CD4-positive, alpha-beta T cell treated with Interleukin-17A for 1 hour (primary cell): ENCODE measurements around the gene GPR89A.
A peak's percentile ranks its signal among the peaks of the same experiment; 100 is the strongest.
"Not testable (repeated sequence)": the region's sequence is repeated elsewhere in the genome, so short reads cannot be mapped to it uniquely, and the experiment has no call there.

Source experiments
- DNase-seq: peaks from one replicate; pipeline ENCODE4 v3.0.0-alpha.2; 2020

Gene GPR89A

DNA sequence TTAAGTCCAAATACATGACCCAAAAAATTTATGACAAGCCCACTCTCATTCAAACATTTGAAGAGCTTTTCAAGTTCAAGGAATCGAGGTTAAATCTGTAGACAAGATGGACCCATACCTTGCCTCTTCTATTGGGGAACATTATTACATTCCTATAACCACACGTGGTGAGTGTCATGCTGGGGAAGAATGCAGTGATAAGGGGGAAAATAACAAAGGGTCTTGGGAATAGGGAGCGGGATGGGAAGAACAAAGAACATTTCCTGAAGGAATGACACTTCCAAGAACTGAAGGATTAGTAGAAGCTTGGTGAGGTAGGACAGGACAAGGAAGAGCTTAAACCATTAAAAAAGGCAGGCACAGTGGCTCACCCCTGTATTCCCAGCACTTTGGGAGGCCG is 80.5 kb downstream of the GPR89A start:
- DNase-seq, result no peak

DNA sequence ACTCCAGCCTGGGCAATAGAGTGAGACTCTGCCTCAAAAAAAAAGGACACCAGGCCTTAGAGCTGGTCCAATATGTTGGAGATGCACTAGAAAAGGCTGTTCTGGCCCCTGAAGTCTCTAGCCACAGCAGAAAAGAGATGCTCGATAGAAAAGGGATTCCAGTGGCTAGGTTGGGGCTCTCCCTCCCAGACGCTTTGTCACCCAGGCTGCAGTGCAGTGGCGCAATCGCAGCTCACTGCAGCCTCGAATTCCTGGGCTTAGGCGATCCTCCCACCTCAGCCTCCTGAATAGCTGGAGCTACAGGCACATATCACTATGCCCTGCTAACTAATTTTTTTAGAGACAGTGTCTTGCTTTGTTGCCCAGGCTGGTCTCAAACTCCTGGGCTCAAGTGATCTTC is 81.1 kb downstream of the GPR89A start:
- DNase-seq, result no peak

DNA sequence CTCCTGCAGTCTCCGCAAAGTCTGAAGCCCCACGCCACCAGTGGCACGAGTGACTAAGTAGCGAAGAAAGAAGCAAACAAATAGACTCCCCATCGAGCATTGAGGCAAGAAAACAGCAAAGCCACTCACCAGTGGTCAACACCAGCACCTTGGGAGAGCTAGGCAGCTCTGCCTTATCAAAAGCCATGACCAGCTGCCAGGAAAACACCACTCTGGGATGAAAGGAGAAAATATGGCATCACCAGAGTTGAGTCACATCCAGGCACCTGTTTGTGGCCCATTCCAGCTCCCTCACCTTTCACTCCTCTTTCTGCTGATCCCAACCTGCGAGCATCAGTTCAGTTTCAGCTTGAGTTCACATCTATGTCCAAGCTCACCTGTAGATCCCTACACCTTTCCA is 82.1 kb downstream of the GPR89A start:
- DNase-seq, result no peak

DNA sequence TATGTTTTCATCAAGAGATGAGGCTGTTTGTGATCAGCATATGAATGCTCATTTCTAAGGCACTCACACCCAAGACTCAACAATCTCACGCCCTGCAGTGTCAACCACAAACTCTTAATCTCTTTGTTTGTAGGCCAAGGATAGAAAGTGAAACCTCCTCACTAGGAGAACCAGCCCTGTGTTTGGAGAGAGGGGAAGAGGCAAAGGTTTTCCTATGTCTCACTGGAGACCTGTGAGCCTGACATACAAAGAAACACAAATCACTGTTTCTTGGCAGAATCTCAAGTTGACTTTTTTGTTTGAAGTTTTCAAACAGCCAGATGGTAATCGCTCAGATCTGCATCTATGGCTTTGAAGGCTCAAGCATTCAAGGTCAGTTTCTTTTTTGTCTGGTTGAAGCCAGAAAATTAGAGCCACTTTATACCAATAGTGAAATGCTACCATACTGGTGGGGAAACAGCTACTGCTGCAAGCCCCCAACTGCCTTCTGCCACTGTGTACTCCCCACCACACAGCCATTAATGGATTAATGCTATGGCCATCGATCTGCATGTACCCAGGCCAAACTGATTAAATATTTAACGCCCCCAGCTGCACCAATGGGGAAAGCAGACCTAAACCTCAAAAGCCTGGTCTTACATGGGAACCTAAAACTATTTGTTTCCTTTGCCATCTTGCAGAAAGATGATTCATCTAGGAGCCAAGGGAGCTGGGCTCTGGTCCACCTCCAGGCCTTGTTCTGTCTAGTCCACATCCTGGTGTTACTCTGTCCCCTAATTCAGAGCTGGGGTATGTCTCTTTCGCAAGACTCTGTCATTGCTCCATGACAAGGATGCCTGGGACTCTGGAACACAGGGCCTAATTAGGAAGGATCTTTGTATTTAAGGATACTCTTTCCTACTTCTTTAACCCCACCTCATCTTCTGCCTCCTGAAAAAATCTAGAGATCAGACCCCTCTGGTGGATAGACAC is 83.1 kb downstream of the GPR89A start:
- DNase-seq, result peak; percentile 65

DNA sequence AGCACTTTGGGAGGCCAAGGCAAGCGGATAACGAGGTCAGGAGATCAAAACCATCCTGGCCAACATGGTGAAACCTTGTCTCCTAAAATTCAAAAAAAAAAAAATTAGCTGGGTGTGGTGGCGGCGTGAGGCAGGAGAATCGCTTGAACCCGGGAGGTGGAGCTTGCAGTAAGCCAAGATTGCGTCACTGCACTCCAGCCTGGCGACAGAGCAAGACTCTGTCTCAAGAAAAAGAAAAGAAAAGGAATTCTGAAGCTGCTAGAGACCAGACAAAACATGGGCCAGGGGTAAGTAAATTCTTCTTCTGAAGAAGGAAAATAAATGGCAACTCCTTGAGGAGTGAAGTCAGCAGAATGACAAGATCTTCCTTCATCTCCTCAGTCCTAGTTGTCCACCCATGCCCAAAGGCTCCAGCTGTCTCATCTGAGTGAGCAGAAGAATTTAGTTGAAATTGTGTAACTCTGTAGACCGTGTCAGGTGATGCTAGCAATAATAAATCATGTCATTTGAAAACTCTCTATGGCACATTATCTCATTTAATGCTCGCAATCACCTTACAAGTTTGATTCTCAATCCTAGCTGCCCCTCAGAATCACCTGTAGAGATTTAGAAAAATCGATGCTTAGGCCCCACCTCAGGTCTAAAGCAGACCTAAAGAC is 85.1 kb downstream of the GPR89A start:
- DNase-seq, result no peak

DNA sequence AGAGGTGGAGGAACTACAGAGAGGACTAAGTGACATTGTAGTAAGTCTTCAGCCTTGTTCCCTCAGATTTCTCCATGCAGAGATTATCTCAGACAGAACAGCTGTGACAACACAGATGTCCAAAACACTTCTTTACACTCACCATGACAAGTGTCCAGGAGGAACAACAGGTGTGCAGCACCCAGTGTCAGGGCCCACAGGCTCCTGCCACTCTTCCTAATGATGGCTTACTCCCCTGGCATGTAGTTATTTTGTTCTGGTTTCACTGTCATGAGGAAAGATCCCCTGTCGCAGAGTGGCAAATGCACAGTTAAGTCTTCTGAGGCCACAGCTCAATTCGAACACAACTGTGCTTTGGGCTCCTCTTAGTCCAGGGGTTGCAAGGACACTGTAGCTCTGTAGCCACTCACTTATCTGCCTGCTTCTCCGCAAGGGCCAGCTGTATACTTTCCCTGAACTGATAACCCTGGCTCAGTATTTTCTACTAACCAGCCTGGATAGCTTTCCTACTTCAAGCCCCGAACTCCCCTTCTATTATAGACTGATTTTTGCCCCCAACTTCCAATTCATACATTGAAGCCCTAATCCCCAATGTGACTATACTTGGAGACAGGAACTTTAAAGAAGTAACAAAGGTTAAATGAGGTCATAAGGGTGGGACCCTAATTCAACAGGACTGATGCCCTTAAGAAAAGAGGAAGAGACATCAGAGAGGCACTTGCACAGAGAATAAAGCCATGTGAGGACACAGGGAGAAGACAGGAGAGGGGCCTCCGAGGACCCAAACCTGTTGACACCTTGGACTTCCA is 88.2 kb downstream of the GPR89A start:
- no peak for DNase-seq

DNA sequence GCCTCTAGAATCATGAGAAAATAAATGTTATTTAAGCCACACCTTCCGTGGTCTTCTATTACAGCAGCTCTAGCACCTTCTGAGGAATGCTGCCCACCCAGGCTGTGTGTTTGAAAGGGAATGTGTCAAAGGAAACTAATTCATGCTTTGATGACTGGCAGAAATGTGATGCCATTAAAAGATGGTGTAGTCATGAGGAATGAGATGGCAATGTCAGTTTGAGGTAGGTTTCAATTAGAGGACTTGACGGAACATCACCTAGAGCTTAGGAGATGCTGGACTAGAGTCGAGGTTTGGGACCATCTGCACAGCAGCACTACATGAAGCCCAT is 88.8 kb downstream of the GPR89A start:
- DNase-seq, result no peak

DNA sequence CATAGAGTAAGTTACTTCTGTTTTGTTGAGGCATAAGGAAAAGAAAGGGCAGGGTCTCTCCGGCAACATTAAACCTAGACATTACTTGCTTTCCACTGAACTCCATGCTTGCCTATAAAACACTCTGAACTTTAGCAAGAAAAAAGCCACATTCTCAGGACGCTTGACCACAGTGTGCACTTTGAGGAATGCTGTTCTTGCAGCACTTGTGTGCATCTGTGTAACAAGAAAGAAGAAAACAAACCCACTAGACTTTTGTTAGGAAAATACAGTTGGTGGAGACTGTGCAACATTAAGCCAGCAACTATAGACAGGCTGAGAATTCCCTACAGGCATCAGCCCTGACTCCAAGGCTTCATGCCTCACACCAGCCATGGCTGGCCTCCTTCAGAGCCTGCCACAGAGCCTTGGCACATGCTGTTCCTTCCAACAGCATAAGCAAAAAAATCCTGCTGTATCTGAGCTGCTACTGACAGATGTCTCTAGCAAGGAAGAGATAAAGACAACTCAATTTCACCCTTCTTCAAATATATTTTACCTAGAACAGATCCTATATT is 93.6 kb downstream of the GPR89A start:
- no peak for DNase-seq

DNA sequence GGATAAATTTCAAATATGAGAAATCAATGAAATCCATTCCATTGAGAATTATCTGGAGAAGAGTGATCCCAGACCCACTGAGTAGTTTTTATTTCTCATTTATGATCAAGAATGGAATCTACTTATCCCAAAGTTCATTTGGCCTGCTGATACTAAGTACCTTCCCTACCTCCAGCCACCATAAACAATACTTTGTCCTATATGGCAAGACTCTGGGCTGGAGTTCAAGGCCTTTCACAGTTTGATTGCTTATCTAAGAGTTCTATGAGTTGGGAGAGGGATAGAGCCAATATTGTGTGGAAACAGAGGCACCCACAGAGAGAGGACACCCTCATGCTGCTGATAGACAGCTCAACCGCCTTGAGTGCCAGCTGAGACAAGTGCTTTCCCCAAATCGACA is 94.3 kb downstream of the GPR89A start:
- DNase-seq, result no peak

DNA sequence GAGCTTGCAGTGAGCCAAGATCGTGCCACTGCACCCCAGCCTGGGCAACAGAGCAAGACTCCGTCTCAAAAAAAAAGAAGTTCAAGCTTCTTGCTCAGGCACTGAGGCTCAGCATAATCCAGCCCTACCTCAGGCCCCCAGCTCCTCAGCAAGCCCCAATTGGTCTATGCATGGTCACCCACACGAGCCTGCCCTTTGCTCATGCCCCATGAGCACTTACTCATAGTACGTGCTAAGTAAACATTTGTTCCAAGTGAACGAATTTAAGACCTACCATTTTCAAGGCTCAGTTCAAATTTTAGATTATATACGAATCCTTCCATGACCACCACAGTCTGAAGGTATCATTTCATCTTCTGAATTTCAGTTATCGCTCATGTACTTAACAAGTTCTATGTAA is 95.0 kb downstream of the GPR89A start:
- DNase-seq, result no peak

DNA sequence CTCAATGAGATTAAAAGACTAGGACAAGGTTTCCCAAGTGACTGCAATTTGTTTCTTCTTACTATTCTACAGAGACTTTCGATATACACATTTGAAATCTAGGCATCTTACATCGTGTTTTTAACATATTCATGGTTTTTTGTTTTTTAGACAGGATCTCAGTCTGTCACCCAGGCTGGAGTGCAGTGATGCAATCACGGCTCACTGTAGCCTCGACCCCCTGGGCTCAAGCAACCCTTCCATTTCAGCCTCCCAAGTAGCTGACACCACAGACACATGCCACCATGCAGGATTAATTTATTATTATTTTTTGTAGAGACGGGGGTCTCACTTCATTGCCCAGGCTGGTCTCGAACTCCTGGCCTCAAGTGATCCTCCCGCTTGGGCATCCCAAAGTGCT is 97.8 kb downstream of the GPR89A start:
- DNase-seq, result no peak

DNA sequence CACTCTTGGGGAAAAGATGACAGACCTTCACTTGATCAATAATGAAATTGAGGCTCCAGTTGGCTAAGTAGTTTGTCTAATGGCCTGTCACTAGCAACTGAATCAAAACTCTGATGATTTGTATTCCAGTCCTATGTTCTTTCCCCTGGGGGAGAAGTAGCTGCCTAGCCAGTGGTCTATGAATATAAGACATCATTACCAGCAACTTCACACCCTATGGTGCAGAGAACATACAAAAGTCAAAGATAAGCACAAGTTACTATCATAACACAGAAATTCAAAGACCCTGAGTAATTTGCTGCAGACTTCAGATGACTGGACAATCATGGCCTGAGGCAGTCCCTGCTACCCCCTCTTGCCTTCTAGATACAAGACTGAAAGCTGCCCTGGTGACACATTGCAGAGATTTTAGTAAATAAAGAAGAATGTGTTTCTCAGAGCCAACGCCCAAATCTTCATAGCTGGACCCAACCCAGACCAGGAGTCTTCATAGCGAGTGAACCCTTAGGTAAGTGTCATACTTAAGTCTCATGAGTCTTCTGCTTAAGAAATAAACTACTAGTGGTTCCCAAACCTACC is 98.4 kb downstream of the GPR89A start:
- DNase-seq, result no peak

DNA sequence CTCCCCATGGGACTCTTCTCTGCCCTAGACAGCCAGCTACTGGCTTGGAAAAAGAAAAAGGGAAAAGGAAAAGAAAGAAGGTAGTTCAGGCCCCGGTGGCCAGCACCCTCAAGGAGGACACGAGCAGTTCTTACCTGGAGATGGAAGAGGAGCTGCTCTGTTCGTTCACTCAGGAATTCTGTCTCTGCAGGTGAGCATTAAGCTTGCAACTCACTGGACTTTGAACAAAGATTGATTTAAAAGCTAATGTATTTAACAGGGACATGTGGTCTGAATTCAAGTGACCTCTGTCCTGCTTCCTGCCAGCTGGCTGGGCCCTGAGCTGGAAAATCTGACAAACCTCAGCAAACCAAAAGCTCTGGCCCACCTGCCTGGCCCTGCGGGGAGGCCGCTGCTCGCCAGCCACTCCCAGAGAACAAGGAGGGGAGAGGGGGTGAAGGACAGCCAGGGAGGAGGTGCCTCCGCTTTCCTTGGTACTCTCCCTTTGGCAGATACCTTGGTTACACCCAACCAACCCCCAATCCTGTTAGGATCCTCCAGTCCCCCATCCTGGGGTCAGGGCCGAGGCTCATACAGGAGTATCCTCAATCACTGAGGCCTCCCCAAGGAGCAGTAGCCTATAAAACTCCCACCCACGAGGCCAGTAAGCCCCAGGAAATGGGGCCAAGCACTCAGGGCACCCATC is 99.5 kb downstream of the GPR89A start, which contains the start of gene PDZK1:
Gene PDZK1 (minus strand): TSS at position 186 of the 685 bp plus-strand sequence. CDS start 19,347 bp downstream, outside the sequence.
- no peak for DNase-seq

DNA sequence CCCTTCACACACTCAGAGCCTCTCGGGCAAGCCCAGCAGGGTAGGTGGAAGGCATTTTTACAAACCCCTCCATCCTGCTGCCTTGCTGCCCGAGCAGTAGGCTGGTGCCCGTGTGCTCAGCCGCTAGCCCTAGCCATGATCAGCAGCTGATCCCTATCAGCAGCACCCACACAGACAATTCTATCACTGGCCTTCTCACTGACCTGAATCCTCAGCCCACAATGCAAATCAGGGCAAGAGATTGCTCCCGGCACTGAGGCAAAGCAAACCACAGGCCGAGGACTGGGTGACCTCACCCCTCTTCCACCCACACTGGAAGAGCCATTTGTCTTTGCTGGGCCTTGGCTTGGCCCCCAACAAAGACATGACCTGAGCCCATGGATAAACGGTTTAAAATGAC is 100.3 kb downstream of the GPR89A start:
- no peak for DNase-seq

DNA sequence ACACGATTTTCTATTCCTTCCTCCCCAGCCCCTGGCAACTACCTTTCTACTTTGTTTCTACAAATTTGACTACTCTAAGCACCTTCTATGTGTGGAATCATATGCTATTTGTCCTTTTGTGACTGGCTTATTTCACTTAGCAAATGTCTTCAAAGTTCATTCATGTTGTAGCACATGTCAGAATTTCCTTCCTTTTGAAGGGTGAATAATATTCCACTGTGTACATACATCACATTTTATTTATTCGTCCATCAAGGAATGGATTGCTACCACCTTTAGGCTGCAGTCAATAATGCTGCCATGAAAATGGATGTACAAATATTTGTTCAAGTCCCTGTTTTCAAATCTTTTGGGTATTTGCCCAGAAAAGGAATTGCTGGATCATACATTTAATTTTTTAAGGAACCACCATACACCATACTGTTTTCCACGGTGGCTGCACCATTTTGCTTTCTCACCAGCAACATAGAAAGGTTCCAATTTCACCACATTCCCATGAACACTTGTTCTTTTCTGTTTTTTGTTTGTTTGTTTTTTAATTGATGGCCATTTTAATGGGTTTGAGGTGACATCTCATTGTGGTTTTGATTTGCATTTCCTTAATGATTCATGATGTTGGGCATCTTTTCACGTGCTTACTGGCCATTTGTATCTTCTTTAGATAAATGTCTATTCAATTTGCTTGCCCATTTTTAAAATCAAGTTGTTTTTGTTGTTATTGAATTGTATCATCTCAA is 102.7 kb downstream of the GPR89A start:
- no peak for DNase-seq

DNA sequence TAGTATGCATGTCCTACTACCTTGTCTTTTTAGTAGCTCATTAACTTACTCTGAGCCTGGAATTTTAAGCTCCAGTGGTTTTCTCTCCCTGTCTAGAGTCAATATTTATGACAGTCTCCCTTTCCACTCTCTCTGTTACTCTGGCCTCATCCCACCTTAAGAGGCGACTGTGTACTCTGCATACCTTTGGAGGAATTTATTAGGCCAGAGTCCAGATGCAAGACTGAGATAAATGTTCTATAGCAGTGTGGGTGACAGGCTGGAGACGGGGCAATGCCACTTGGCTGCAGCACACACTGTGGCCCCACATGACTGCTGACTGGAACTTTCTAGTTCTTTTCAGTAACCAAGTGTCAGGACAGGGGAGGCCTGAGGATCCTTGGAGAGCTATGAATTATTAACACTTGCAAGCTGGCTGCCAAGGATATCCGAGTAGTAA is 103.4 kb downstream of the GPR89A start:
- no peak for DNase-seq

DNA sequence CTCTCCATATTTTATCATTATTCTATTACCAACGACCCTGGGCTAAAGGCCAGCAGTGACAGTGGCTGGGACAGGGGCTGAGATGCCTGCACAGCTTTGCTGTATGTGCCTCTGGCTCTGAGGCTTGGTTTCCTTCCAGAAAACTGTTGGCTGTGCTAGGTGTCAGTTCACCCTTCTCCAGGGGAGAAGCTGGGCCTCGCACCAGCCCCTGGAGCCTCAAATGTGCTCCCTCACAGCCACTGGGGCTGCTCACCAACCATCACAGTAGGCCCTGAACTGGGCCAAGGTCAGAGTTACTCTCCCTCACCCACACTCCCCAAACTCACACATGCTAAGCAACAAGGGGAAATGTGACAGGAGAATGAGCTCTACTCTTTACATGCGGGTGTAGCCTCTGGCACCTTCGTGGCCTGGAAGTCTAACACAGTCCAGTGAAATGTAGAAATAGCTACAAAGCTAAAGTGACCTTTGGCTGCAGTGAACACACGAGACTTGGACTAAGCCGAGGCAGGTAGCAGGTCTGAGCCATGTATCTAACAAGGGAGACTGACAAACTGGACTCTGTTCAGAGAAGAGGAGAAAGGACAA is 106.8 kb downstream of the GPR89A start:
- DNase-seq, result no peak

DNA sequence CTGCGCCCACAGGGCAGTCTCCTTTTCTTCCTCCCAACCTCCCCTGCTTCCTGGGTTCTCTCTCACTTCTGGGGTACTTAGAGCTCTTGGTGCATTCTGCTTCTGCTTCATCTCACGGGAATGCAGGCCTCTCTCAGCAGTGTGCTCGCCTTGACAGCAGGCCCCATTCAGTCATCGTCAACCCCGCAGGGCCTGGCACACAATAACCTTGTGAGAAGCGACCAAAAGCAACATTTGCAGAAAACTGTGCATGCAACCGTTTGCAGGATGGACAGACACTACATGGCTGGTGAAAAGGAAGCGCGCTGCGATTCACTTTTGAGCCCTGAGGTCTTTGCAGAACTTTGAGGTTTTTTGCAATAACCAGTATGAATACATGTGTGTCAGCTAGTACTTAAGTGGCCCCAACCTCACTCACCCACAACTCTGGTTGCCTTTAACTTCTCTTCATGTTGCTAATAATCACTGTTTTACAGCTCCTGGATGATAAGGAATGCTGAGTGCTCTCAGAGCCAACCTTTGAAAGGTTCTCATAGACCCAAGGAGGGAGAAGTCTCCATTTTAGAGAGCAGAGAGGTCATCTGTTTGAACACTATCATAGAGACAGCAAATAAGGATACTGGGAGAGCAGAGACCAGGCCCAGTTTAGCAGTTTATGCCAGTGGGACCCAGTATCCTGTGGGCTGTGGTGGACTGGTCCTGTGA is 109.0 kb downstream of the GPR89A start:
- no peak for DNase-seq

DNA sequence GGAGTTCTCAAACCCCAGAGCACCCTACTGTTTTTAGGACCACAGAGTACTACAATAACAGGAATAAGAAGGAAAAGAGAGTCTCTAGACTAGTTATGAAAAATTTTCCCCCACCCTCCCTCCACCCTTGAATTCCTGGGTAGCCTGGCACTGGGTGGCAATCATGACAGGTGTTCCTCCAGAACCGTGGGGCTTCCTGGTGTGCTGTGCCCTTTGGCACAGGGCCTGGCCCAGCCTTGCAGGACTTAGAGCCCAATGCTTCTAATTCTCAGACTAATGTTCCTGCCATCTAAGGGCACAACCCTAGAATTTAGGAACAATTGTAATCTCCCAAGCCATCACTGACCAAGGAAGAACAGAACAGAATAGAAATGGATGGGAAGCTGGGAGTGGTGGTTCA is 110.0 kb downstream of the GPR89A start:
- no peak for DNase-seq

DNA sequence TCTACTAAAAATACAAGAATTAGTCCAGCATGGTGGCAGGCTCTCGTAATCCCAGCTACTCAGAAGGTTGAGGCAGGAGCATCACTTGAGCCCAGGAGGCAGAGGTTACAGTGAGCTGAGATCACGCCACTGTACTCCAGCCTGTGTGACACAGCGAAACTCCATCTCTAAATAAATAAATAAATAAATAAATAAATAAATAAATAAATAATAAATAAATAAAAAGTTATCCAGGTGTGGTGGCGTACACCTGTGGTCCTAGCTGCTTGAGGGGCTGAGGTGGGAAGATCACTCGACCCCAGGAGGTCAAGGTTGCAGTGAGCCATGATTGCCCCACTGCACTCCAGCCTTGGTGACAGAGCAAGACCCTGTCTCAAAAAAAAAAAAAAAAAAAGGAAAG is 110.7 kb downstream of the GPR89A start:
- not testable (repeated sequence) for DNase-seq
